Activated naive CD8-positive, alpha-beta T cell treated with anti-CD3 and anti-CD28 coated beads, Interleukin-2, amount 50 U/mL, for 24 hours (primary cell): ENCODE measurements around the gene CLIP1.
A peak's percentile ranks its signal among the peaks of the same experiment; 100 is the strongest.
"Not testable (repeated sequence)": the region's sequence is repeated elsewhere in the genome, so short reads cannot be mapped to it uniquely, and the experiment has no call there.

Experiments used
- ATAC-seq: fragments of 150-1000 bp; cut with Tn5 transposase; one replicate; pipeline ENCODE4 v1.10.0; 2021
- DNase-seq: peaks from one replicate; pipeline ENCODE4 v3.0.0; 2021
- H3K27ac Mint-ChIP-seq: one replicate; pipeline ENCODE4 v1.8.0; 2021; ENCODE audit warnings: mild to moderate bottlenecking, mixed read lengths
- H3K27me3 Mint-ChIP-seq: one replicate; pipeline ENCODE4 v1.8.0; 2021; ENCODE audit warnings: mixed read lengths
- H3K36me3 Mint-ChIP-seq: one replicate; pipeline ENCODE4 v1.8.0; 2021; ENCODE audit warnings: low read depth, mixed read lengths
- H3K4me1 Mint-ChIP-seq: one replicate; pipeline ENCODE4 v1.8.0; 2021; ENCODE audit warnings: mixed read lengths
- H3K4me3 Mint-ChIP-seq: one replicate; pipeline ENCODE4 v1.8.0; 2021; ENCODE audit warnings: mild to moderate bottlenecking, moderate library complexity, mixed read lengths
- H3K9me3 Mint-ChIP-seq: one replicate; pipeline ENCODE4 v1.8.0; 2021; ENCODE audit warnings: mixed read lengths

CLIP1 gene

DNA sequence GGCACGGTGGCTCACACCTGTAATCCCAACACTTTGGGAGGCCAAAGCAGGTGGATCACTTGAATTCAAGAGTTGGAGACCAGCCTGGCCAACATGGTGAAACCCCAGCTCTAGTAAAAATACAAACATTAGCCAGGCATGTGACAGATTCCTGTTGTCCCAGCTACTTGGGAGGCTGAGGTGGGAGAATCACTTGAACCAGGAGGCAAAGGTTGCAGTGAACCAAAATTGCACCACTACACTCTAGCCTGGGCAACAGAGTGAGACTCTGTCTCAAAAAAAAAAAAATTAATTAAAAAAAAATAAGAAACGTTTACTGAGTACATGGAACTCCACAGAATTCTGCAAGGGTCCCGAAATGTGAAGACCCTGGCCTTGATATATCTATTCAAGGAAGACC lies 3.4 kb downstream of the CLIP1 start:
- H3K27me3 Mint-ChIP-seq, H3K36me3 Mint-ChIP-seq, H3K27ac Mint-ChIP-seq, H3K4me3 Mint-ChIP-seq, ATAC-seq, H3K9me3 Mint-ChIP-seq, DNase-seq: not testable (repeated sequence)
- peaks cover 37% of the 10 kb centered on the region for H3K4me1 Mint-ChIP-seq

DNA sequence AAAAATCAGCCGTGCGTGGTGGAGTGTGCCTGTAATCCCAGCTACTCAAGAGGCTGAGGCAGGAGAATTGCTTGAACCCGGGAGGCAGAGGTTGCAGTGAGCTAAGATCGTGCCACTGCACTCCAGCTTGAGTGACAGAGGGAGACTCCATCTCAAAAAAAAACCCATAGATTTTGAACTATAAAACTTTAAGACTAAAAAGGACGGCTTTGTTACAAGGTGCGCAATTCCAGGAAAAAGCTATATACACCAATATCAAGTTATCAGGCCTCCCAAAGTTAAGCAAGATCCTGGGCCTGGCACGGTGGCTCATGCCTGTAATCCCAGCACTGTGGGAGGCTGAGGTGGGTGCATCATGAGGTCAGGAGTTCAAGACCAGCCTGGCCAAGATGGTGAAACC lies 6.8 kb downstream of the CLIP1 start:
- not testable (repeated sequence) for H3K27ac Mint-ChIP-seq, H3K9me3 Mint-ChIP-seq, H3K4me3 Mint-ChIP-seq, H3K36me3 Mint-ChIP-seq, DNase-seq, ATAC-seq, H3K27me3 Mint-ChIP-seq
- H3K4me1 Mint-ChIP-seq: peaks cover 44% of the 10 kb centered on the region

GRCh38 chr12:122413516-122414404 lies 8.7 kb downstream of the CLIP1 start:
- ATAC-seq: no peak
- Mint-ChIP-seq H3K4me1 (peaks cover 34% of the 10 kb centered on the region), H3K9me3 (no peaks in the 10 kb centered on the region), H3K27me3 (no peaks in the 10 kb centered on the region), H3K4me3 (no peak overlapping the region), H3K27ac (peak overlapping the region; percentile 80), H3K36me3 (peaks cover 5% of the 10 kb centered on the region)
- DNase-seq: no peak

DNA sequence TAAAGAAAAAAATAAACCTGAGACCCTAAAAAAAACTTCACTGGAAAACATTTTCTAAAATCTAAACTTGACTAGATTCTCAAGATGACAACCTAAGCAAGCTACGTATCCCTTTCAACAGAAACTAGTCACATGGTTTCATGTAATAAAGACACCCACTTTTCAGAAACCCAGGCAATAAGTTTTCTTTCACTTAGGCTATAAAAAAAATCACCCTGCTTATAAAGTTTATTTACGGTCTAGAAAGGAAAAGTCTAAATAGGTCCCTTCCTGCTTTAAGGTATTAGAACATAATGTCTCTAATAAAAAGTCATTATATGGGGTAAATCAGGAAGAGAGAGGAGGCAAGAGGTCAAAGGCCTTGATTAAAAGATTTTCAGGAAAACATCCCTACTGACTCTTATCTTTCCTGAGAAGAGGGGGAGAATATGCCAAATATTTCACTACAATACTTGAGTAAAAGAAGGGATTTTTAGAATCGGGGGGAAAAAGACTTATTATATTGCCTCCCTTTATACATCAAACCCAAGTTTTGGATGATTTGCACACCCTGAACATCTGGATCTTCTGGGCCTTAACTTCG lies 9.5 kb downstream of the CLIP1 start:
- Mint-ChIP-seq H3K27ac (peak overlapping the region; percentile 80), H3K9me3 (no peaks in the 10 kb centered on the region), H3K4me1 (peaks cover 33% of the 10 kb centered on the region), H3K27me3 (no peaks in the 10 kb centered on the region), H3K4me3 (peak overlapping the region; percentile 56), H3K36me3 (peaks cover 5% of the 10 kb centered on the region)
- no peak for DNase-seq
- ATAC-seq: no peak

DNA sequence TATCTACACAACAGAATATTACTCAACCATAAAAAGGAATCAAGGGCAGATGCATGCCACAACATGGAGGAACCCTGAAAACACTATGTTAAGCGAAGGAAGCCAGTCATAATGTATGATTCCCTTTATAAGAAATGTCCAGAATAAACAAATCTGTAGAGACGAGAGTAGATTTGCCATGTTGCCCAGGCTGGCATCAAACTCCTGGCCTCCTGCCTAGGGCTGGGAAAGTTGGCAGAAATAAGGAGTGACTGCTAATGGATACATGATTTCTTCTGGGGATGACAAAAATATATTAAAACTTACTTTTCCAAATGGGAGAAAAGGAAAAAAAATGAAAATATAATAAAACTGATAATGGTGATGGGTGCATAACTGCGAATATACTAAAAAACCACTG lies 10.9 kb downstream of the CLIP1 start:
- Mint-ChIP-seq H3K4me3 (no peak overlapping the region), H3K4me1 (peaks cover 31% of the 10 kb centered on the region), H3K36me3 (peaks cover 5% of the 10 kb centered on the region), H3K9me3 (no peaks in the 10 kb centered on the region), H3K27me3 (no peaks in the 10 kb centered on the region), H3K27ac (peak overlapping the region; percentile 32)
- DNase-seq (no peak), ATAC-seq (no peak)

GRCh38 chr12:122407208-122407607 lies 15.3 kb downstream of the CLIP1 start:
- H3K9me3 Mint-ChIP-seq: no peaks in the 10 kb centered on the region
- H3K27me3 Mint-ChIP-seq: no peaks in the 10 kb centered on the region
- no peak for DNase-seq
- H3K27ac Mint-ChIP-seq: no peak overlapping the region
- ATAC-seq: no peak
- peaks cover 19% of the 10 kb centered on the region for H3K4me1 Mint-ChIP-seq
- peaks cover 6% of the 10 kb centered on the region for H3K36me3 Mint-ChIP-seq
- H3K4me3 Mint-ChIP-seq: no peak overlapping the region

GRCh38 chr12:122406701-122407164 lies 15.7 kb downstream of the CLIP1 start:
- Mint-ChIP-seq H3K4me3 (no peak overlapping the region), H3K9me3 (no peaks in the 10 kb centered on the region), H3K4me1 (peaks cover 19% of the 10 kb centered on the region), H3K27ac (no peak overlapping the region), H3K36me3 (peaks cover 6% of the 10 kb centered on the region), H3K27me3 (no peaks in the 10 kb centered on the region)
- ATAC-seq (no peak), DNase-seq (no peak)

GRCh38 chr12:122403831-122404230 lies 18.6 kb downstream of the CLIP1 start:
- DNase-seq: no peak
- no peaks in the 10 kb centered on the region for H3K9me3 Mint-ChIP-seq
- peak; percentile 11 for ATAC-seq
- H3K4me3 Mint-ChIP-seq: no peak overlapping the region
- H3K36me3 Mint-ChIP-seq: peaks cover 6% of the 10 kb centered on the region
- H3K4me1 Mint-ChIP-seq: peaks cover 32% of the 10 kb centered on the region
- no peaks in the 10 kb centered on the region for H3K27me3 Mint-ChIP-seq
- no peak overlapping the region for H3K27ac Mint-ChIP-seq

DNA sequence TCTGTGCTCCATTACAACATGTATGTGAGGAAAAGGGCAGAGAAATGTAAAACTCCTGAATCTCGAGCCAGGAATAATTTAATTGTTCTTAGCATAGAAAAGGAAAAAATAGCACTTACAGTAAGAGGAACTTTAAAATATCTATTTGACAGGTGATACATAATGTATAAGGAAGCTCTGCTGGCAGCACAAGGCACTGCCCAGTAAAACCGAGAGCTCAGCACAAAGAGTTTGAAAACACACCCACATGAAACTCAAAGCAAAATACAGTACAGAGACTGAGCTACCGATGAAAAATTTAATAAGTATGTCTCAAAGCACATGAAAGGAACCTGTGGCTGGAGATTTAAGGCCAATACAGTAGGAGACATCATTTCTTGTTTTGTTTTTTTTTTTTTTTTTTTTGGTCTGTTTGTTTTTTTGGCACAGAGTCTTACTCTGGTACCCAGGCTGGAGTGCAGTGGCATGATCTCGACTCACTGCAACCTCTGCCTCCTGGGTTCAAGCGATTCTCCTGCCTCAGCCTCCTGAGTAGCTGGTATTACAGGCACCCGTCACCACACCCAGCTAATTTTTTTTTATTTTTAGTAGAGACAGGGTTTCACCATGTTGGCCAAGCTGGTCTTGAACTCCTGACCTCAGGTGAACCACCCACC lies 19.2 kb downstream of the CLIP1 start:
- peaks cover 32% of the 10 kb centered on the region for H3K4me1 Mint-ChIP-seq
- DNase-seq (no peak), ATAC-seq (peak; percentile 43)
- H3K4me3 Mint-ChIP-seq: no peak overlapping the region
- H3K9me3 Mint-ChIP-seq: no peaks in the 10 kb centered on the region
- no peak overlapping the region for H3K27ac Mint-ChIP-seq
- H3K36me3 Mint-ChIP-seq: peaks cover 6% of the 10 kb centered on the region
- no peaks in the 10 kb centered on the region for H3K27me3 Mint-ChIP-seq

- H3K27ac Mint-ChIP-seq: no peak overlapping the region
- DNase-seq (no peak), ATAC-seq (no peak)
- H3K4me1 Mint-ChIP-seq: peaks cover 32% of the 10 kb centered on the region
- no peak overlapping the region for H3K4me3 Mint-ChIP-seq
- no peaks in the 10 kb centered on the region for H3K9me3 Mint-ChIP-seq
- no peaks in the 10 kb centered on the region for H3K27me3 Mint-ChIP-seq
- peaks cover 6% of the 10 kb centered on the region for H3K36me3 Mint-ChIP-seq
Observed at GRCh38 chr12:122402264-122402663, 20.2 kb downstream of the CLIP1 start.

GRCh38 chr12:122399592-122400373 lies 22.7 kb downstream of the CLIP1 start:
- no peaks in the 10 kb centered on the region for H3K9me3 Mint-ChIP-seq
- no peaks in the 10 kb centered on the region for H3K27me3 Mint-ChIP-seq
- peak overlapping the region; percentile 64 for H3K27ac Mint-ChIP-seq
- H3K4me3 Mint-ChIP-seq: peak overlapping the region; percentile 26
- peaks cover 6% of the 10 kb centered on the region for H3K36me3 Mint-ChIP-seq
- peak; percentile 38 for DNase-seq
- peaks cover 36% of the 10 kb centered on the region for H3K4me1 Mint-ChIP-seq
- ATAC-seq: peak; percentile 53

DNA sequence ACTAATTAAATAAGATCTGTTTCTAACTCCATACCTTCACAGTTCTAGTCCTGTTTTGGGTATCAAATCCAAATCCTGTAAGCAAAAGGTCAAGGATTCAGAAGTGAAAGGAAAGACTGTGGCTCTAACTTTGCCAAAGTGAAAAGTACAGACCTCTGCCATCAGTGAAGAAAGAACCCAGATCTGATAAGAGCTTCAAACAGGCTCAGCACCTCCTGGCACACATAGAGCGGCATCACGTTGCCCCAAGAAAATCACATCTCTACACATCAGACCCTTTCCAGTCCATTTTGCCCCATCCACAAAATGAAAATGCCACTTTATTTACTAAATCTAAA lies 23.2 kb downstream of the CLIP1 start:
- Mint-ChIP-seq H3K36me3 (peaks cover 6% of the 10 kb centered on the region), H3K4me3 (no peak overlapping the region), H3K27me3 (no peaks in the 10 kb centered on the region), H3K4me1 (peaks cover 36% of the 10 kb centered on the region), H3K9me3 (no peaks in the 10 kb centered on the region), H3K27ac (no peak overlapping the region)
- DNase-seq (no peak), ATAC-seq (no peak)

- not testable (repeated sequence) for H3K27me3 Mint-ChIP-seq, ATAC-seq, H3K36me3 Mint-ChIP-seq, H3K4me3 Mint-ChIP-seq, H3K27ac Mint-ChIP-seq, DNase-seq, H3K9me3 Mint-ChIP-seq
- H3K4me1 Mint-ChIP-seq: peaks cover 35% of the 10 kb centered on the region
Observed at GRCh38 chr12:122397981-122398380, 24.5 kb downstream of the CLIP1 start.

DNA sequence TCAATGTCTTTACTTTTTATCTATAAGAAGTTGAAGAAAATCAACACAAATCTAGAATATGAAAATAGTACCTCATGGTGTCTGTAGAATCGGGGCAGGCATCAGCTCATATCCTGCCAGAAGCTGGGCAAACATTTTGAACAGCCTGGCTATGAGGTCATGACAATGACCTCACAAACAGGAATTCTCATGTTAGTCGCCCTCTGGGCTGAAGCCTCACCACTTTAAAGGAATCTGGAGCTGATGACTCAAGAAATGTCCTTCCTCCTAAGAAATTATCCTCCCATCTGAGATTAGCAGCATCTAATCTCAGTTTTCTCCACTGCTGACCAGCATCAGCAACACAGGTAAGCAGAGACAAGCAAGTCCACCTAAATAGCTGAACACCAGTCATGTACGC lies 27.1 kb downstream of the CLIP1 start:
- ATAC-seq: no peak

More for the DNA sequence above, 27.1 kb downstream of the CLIP1 start:
- Mint-ChIP-seq H3K36me3 (peaks cover 4% of the 10 kb centered on the region), H3K9me3 (no peaks in the 10 kb centered on the region), H3K4me1 (peaks cover 26% of the 10 kb centered on the region), H3K4me3 (no peak overlapping the region), H3K27me3 (no peaks in the 10 kb centered on the region), H3K27ac (no peak overlapping the region)
- DNase-seq: no peak
